ENCODE measurements around the gene DNAJC15.

DNAJC15 gene

GRCh38 chr13:43003729-43004128 lies 19.7 kb upstream of the DNAJC15 start:
- peaks cover 38% of the 10 kb centered on the region for H3K79me1 ChIP-seq (ENCODE audit: low read length)
- no peak for DNase-seq
- H3K4me2 ChIP-seq (ENCODE audit: low read length) = no peak overlapping the region
- H2BK5ac ChIP-seq (ENCODE audit: low read depth, low read length, poor library complexity) = no peak overlapping the region
- no peak overlapping the region for H3K18ac ChIP-seq (ENCODE audit: low read length)
- no peak overlapping the region for H4K12ac ChIP-seq (ENCODE audit: low read depth, low read length)
- H3K4me1 ChIP-seq (ENCODE audit: control insufficient read depth in 1 of 2, insufficient read depth in 2 of 2, low read length in 2 of 2) = peaks cover 10 to 20% of the 10 kb centered on the region in 2 experiments
- WGBS (ENCODE audit: extremely low coverage, insufficient coverage, insufficient read length) = no CpG with 5 or more reads among the region's 6 CpGs
- H4K8ac ChIP-seq (ENCODE audit: low read depth, low read length) = no peak overlapping the region
- H3K9ac ChIP-seq (ENCODE audit: low read length) = no peak overlapping the region
- H3K27me3 ChIP-seq (ENCODE audit: insufficient read depth, low read length) = no peaks in the 10 kb centered on the region
- H3K36me3 ChIP-seq (ENCODE audit: control insufficient read depth in 1 of 2, insufficient read depth in 2 of 2, low read length in 2 of 2) = no peaks in the 10 kb centered on the region
- H3K79me2 ChIP-seq (ENCODE audit: control insufficient read depth, insufficient read depth, low read length, poor library complexity) = no peaks in the 10 kb centered on the region
- peak overlapping the region; percentile 77 for H4K91ac ChIP-seq (ENCODE audit: low read depth, low read length)
- no peak overlapping the region for H3K4me3 ChIP-seq (ENCODE audit: low read depth, low read length)
- H2BK120ac ChIP-seq (ENCODE audit: insufficient read depth, low read length, poor library complexity) = peak overlapping the region; percentile 89
- peak overlapping the region; percentile 63 for H3K14ac ChIP-seq (ENCODE audit: low read length)
- H2AK5ac ChIP-seq (ENCODE audit: low read length) = no peak overlapping the region
- no peaks in the 10 kb centered on the region for H3K9me3 ChIP-seq (ENCODE audit: insufficient read depth, low read depth, low read length)
- H2BK12ac ChIP-seq (ENCODE audit: low read length) = peak overlapping the region; percentile 93
- peak overlapping the region; percentile 39 for H3K4ac ChIP-seq (ENCODE audit: low read depth, low read length)
- no peak overlapping the region for H2AFZ ChIP-seq (ENCODE audit: insufficient read depth, low read length, poor library complexity)
- H3K23ac ChIP-seq (ENCODE audit: low read length) = no peak overlapping the region
- no peak overlapping the region for H3K27ac ChIP-seq (ENCODE audit: low read depth, low read length)

- Histone ChIP-seq H2BK12ac (ENCODE audit: low read length) (no peak overlapping the region), H3K27me3 (ENCODE audit: insufficient read depth, low read length) (no peaks in the 10 kb centered on the region), H3K23ac (ENCODE audit: low read length) (no peak overlapping the region), H3K4me3 (ENCODE audit: low read depth, low read length) (no peak overlapping the region), H3K9me3 (ENCODE audit: insufficient read depth, low read depth, low read length) (no peaks in the 10 kb centered on the region), H3K4ac (ENCODE audit: low read depth, low read length) (no peak overlapping the region), H3K4me1 (ENCODE audit: control insufficient read depth in 1 of 2, insufficient read depth in 2 of 2, low read length in 2 of 2) (peaks cover 4 to 13% of the 10 kb centered on the region in 2 experiments), H3K27ac (ENCODE audit: low read depth, low read length) (peak overlapping the region; percentile 82), H4K12ac (ENCODE audit: low read depth, low read length) (no peak overlapping the region), H3K79me2 (ENCODE audit: control insufficient read depth, insufficient read depth, low read length, poor library complexity) (no peaks in the 10 kb centered on the region), H3K36me3 (ENCODE audit: control insufficient read depth in 1 of 2, insufficient read depth in 2 of 2, low read length in 2 of 2) (no peaks in the 10 kb centered on the region), H2BK5ac (ENCODE audit: low read depth, low read length, poor library complexity) (no peak overlapping the region), H3K79me1 (ENCODE audit: low read length) (peaks cover 34% of the 10 kb centered on the region), H3K9ac (ENCODE audit: low read length) (no peak overlapping the region), H3K18ac (ENCODE audit: low read length) (no peak overlapping the region), H4K91ac (ENCODE audit: low read depth, low read length) (no peak overlapping the region), H2BK120ac (ENCODE audit: insufficient read depth, low read length, poor library complexity) (no peak overlapping the region), H3K4me2 (ENCODE audit: low read length) (no peak overlapping the region), H2AK5ac (ENCODE audit: low read length) (no peak overlapping the region), H3K14ac (ENCODE audit: low read length) (no peak overlapping the region), H2AFZ (ENCODE audit: insufficient read depth, low read length, poor library complexity) (no peak overlapping the region), H4K8ac (ENCODE audit: low read depth, low read length) (no peak overlapping the region)
- no peak for DNase-seq
- WGBS (ENCODE audit: extremely low coverage, insufficient coverage, insufficient read length) = no CpG with 5 or more reads among the region's 3 CpGs
Measured at GRCh38 chr13:43005460-43006236, 17.7 kb upstream of the DNAJC15 start.

- peaks cover 28% of the 10 kb centered on the region for H3K79me1 ChIP-seq (ENCODE audit: low read length)
- H2BK5ac ChIP-seq (ENCODE audit: low read depth, low read length, poor library complexity) = peak overlapping the region; percentile 89
- H3K36me3 ChIP-seq (ENCODE audit: control insufficient read depth in 1 of 2, insufficient read depth in 2 of 2, low read length in 2 of 2) = no peaks in the 10 kb centered on the region
- peak overlapping the region; percentile 17 for H2AFZ ChIP-seq (ENCODE audit: insufficient read depth, low read length, poor library complexity)
- H3K4me3 ChIP-seq (ENCODE audit: low read depth, low read length) = no peak overlapping the region
- H3K18ac ChIP-seq (ENCODE audit: low read length) = peak overlapping the region; percentile 80
- peak overlapping the region; percentile 93 for H4K91ac ChIP-seq (ENCODE audit: low read depth, low read length)
- peak overlapping the region; percentile 63 for H4K12ac ChIP-seq (ENCODE audit: low read depth, low read length)
- H3K9me3 ChIP-seq (ENCODE audit: insufficient read depth, low read depth, low read length) = no peaks in the 10 kb centered on the region
- H3K23ac ChIP-seq (ENCODE audit: low read length) = no peak overlapping the region
- H3K4me2 ChIP-seq (ENCODE audit: low read length) = no peak overlapping the region
- no CpG with 5 or more reads among the region's 3 CpGs for WGBS (ENCODE audit: extremely low coverage, insufficient coverage, insufficient read length)
- H4K8ac ChIP-seq (ENCODE audit: low read depth, low read length) = peak overlapping the region; percentile 81
- H2BK120ac ChIP-seq (ENCODE audit: insufficient read depth, low read length, poor library complexity) = peak overlapping the region; percentile 97
- DNase-seq = no peak
- peak overlapping the region; percentile 99 for H2BK12ac ChIP-seq (ENCODE audit: low read length)
- peak overlapping the region; percentile 96 for H2AK5ac ChIP-seq (ENCODE audit: low read length)
- H3K79me2 ChIP-seq (ENCODE audit: control insufficient read depth, insufficient read depth, low read length, poor library complexity) = no peaks in the 10 kb centered on the region
- H3K27me3 ChIP-seq (ENCODE audit: insufficient read depth, low read length) = no peaks in the 10 kb centered on the region
- peaks cover 4 to 10% of the 10 kb centered on the region in 2 experiments for H3K4me1 ChIP-seq (ENCODE audit: control insufficient read depth in 1 of 2, insufficient read depth in 2 of 2, low read length in 2 of 2)
- peak overlapping the region; percentile 81 for H3K14ac ChIP-seq (ENCODE audit: low read length)
- H3K9ac ChIP-seq (ENCODE audit: low read length) = no peak overlapping the region
- peak overlapping the region; percentile 89 for H3K4ac ChIP-seq (ENCODE audit: low read depth, low read length)
- peak overlapping the region; percentile 92 for H3K27ac ChIP-seq (ENCODE audit: low read depth, low read length)
Measured at GRCh38 chr13:43006893-43007631, 16.3 kb upstream of the DNAJC15 start.

- H3K4me3 ChIP-seq (ENCODE audit: low read depth, low read length) = no peak overlapping the region
- H2BK5ac ChIP-seq (ENCODE audit: low read depth, low read length, poor library complexity) = no peak overlapping the region
- H3K36me3 ChIP-seq (ENCODE audit: control insufficient read depth in 1 of 2, insufficient read depth in 2 of 2, low read length in 2 of 2) = no peaks in the 10 kb centered on the region
- no peaks in the 10 kb centered on the region for H3K27me3 ChIP-seq (ENCODE audit: insufficient read depth, low read length)
- DNase-seq = no peak
- H3K4me2 ChIP-seq (ENCODE audit: low read length) = no peak overlapping the region
- no peak overlapping the region for H3K4ac ChIP-seq (ENCODE audit: low read depth, low read length)
- peak overlapping the region; percentile 26 for H4K91ac ChIP-seq (ENCODE audit: low read depth, low read length)
- H3K23ac ChIP-seq (ENCODE audit: low read length) = no peak overlapping the region
- H4K12ac ChIP-seq (ENCODE audit: low read depth, low read length) = no peak overlapping the region
- H3K79me1 ChIP-seq (ENCODE audit: low read length) = peaks cover 19% of the 10 kb centered on the region
- peak overlapping the region; percentile 58 for H2BK12ac ChIP-seq (ENCODE audit: low read length)
- no peak overlapping the region for H3K14ac ChIP-seq (ENCODE audit: low read length)
- H2BK120ac ChIP-seq (ENCODE audit: insufficient read depth, low read length, poor library complexity) = peak overlapping the region; percentile 68
- no peaks in the 10 kb centered on the region for H3K79me2 ChIP-seq (ENCODE audit: control insufficient read depth, insufficient read depth, low read length, poor library complexity)
- peaks cover 4 to 8% of the 10 kb centered on the region in 2 experiments for H3K4me1 ChIP-seq (ENCODE audit: control insufficient read depth in 1 of 2, insufficient read depth in 2 of 2, low read length in 2 of 2)
- no peak overlapping the region for H3K27ac ChIP-seq (ENCODE audit: low read depth, low read length)
- no CpG with 5 or more reads among the region's 3 CpGs for WGBS (ENCODE audit: extremely low coverage, insufficient coverage, insufficient read length)
- H3K9me3 ChIP-seq (ENCODE audit: insufficient read depth, low read depth, low read length) = no peaks in the 10 kb centered on the region
- no peak overlapping the region for H3K9ac ChIP-seq (ENCODE audit: low read length)
- H4K8ac ChIP-seq (ENCODE audit: low read depth, low read length) = no peak overlapping the region
- no peak overlapping the region for H2AK5ac ChIP-seq (ENCODE audit: low read length)
- H2AFZ ChIP-seq (ENCODE audit: insufficient read depth, low read length, poor library complexity) = no peak overlapping the region
- H3K18ac ChIP-seq (ENCODE audit: low read length) = no peak overlapping the region
Measured at GRCh38 chr13:43008596-43008995, 14.8 kb upstream of the DNAJC15 start.

All from trophoblast cell (in vitro differentiated cells and primary cell).